Spinal cord (tissue), 10 donors: Measurements from ENCODE around the gene RXRA. TPM values are rescaled to one million over a fixed set of nuclear protein-coding genes. Genes with fewer than 3 reads are reported as not detected.
A peak's percentile ranks its signal among the peaks of the same experiment; 100 is the strongest.

Source experiments
- DNase-seq, 6 donors: peaks; one replicate each; pipeline versions ENCODE4 v3.0.0 to v3.0.0-alpha.2; 2013 to 2015; ENCODE audit warnings: low spot score in 6 of 6, low read depth in 4 of 6
- H3K27ac ChIP-seq: one replicate; pipeline ENCODE4 v1.5.1; 2013; ENCODE audit warnings: low read depth, low read length, control low read depth
- H3K27me3 ChIP-seq: one replicate; pipeline ENCODE4 v1.6.1; 2013; ENCODE audit warnings: low read length; ENCODE audit not compliant: control insufficient read depth, insufficient read depth
- H3K36me3 ChIP-seq: one replicate; pipeline ENCODE4 v1.6.1; 2013; ENCODE audit warnings: low read length; ENCODE audit not compliant: control insufficient read depth, insufficient read depth
- H3K4me1 ChIP-seq: one replicate; pipeline ENCODE4 v1.6.1; 2013; ENCODE audit warnings: low read length; ENCODE audit not compliant: control insufficient read depth, insufficient read depth
- H3K4me3 ChIP-seq: one replicate; pipeline ENCODE4 v1.5.1; 2013; ENCODE audit warnings: low read depth, low read length, control low read depth
- H3K9me3 ChIP-seq: one replicate; pipeline ENCODE4 v1.6.1; 2013; ENCODE audit warnings: low read length; ENCODE audit not compliant: control insufficient read depth, insufficient read depth
- WGBS: methylation state at CpG from one replicate; pipeline ENCODE4 v1.1.5; 2013; ENCODE audit warnings: missing lambda C conversion rate; ENCODE audit not compliant: insufficient coverage; 5-methylcytosine and 5-hydroxymethylcytosine counted together
- polyA plus RNA-seq, 2 donors: library from polyadenylated mRNA; unstranded; fragments of 120-200 nt; gene quantifications; one replicate each; pipeline ENCODE4 v1.2.1, GENCODE V29; 2013; ENCODE audit not compliant: insufficient read length in 2 of 2
- total RNA-seq, 2 donors: library from RNA; depleted of rRNA in 1 of 2; stranded (reverse); fragments of 120-200 nt in 1 of 2; fragments of >200 nt in 1 of 2; gene quantifications; one replicate each; pipeline versions ENCODE4 v1.2.3 to v1.2.4, GENCODE V29; 2013 to 2014
- donor health status: healthy.

Gene RXRA
- total and polyA plus RNA-seq, 4 donors: 9.4 to 32.3 (median 26.1) TPM

DNA sequence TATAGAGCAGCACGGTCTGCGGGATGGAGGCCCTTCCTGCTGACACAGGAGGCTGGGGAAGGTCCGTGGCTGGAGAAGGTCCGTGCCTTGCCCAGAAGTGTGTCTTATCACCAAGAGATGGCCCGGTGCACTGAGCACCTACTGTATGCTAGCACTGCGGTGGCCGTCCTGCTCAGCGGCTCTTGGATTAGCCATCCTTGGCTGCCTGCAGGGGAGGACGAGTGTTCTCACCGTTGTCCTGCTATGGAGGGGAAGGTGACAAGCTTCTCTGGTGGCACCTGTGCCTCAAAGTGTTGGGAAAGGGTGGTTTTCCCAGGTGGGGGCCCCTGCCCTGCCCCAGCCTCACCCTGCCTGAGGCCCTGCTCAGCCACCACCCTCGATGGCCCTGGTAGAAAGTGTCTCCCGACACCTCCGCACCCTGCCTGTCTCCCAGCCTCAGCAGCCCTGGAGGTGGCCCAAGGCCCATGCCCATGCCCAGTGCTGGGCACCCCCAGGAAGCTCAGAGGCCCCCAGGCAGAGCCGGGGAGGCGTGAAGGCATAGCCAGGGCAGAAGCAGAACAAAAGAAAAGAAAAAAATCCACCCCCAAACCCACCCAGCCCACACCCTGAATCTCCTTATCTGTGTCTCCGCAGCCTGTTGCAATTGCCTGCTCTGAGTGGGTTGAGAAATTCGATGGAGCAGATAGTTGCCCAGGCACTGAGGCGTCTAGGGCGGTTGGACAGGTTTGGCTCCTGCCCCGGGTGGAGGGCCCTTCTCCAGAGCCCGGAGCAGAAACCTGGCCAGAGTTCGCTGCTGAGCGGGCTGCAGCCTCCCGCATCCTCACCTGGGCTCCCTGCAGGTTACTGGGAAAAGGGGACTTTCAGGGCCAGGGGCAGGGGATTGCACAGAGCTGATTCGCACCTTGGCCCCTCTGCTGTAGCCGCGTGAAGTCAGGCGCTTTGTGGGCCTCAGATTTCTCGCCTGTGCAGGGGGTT, 30.5 kb downstream of the RXRA start:
- Histone ChIP-seq H3K9me3 (no peaks in the 10 kb centered on the region), H3K36me3 (peaks cover 35% of the 10 kb centered on the region)
- WGBS: 92% methylated on average over 24 of the region's 29 CpGs

DNA sequence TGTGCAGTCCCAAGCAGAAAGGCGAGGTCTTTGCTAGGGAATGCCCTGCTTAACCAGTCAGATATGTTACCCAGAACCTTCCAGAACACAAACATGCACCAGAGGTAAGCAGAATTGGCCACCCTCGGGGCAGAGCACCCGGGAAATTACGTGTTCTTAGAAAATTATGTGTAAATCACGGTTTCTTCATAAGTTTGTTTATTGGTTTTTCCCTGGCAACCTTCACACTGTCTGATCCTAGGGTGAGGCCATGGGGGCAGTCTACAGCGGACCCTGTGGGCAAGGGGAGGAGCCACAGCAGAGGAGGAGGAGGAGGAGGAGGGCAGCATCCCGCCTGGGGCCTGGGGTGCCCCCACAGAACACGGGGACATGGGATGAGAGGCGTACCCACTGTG, 31.4 kb downstream of the RXRA start:
- WGBS: 86% methylated on average over 7 of the region's 9 CpGs
- no peak for DNase-seq
- H3K4me1 ChIP-seq: peaks cover 80% of the 10 kb centered on the region
- no peaks in the 10 kb centered on the region for H3K9me3 ChIP-seq
- H3K4me3 ChIP-seq: no peak overlapping the region
- peaks cover 31% of the 10 kb centered on the region for H3K36me3 ChIP-seq
- no peak overlapping the region for H3K27ac ChIP-seq
- H3K27me3 ChIP-seq: no peaks in the 10 kb centered on the region

More for the DNA sequence above, 30.5 kb downstream of the RXRA start:
- H3K27ac ChIP-seq: no peak overlapping the region
- peaks cover 80% of the 10 kb centered on the region for H3K4me1 ChIP-seq
- DNase-seq: no peak
- H3K4me3 ChIP-seq: no peak overlapping the region
- no peaks in the 10 kb centered on the region for H3K27me3 ChIP-seq

DNA sequence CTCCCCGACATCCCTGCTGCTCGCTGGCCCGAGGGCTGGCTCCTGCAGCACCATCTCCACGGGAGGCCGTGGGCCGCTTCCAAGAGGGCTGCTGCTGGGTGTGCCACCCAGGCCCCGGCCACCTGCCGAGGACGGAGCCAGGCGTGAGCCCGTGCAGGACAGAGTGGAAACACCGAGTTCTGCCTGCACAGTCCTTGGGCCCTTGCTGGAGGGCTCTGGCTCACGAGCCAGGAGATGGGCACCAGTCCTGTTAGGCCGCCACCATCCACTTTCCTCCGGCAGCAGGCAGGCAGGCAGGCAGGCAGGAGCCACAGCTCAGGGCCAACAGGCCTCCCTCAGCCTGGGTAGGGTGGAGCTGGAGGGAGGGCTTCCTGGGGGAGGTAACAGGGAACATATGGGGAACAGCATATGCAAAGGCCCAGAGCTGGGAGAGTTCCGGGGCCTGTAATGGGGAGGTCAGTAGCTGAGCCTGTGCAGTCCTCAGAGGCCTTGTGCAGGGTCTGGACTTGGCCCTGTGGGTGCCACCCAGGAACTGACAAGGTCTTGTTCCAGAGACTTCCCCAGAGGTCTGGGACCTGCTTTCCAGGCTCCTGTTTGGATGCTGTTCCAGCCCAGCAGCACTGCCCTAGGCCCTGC, 31.9 kb downstream of the RXRA start:
- 85% methylated on average over 16 of the region's 16 CpGs for WGBS
- Histone ChIP-seq H3K27me3 (no peaks in the 10 kb centered on the region), H3K9me3 (no peaks in the 10 kb centered on the region), H3K36me3 (peaks cover 31% of the 10 kb centered on the region), H3K27ac (no peak overlapping the region), H3K4me1 (peaks cover 85% of the 10 kb centered on the region), H3K4me3 (no peak overlapping the region)
- DNase-seq: no peak

DNA sequence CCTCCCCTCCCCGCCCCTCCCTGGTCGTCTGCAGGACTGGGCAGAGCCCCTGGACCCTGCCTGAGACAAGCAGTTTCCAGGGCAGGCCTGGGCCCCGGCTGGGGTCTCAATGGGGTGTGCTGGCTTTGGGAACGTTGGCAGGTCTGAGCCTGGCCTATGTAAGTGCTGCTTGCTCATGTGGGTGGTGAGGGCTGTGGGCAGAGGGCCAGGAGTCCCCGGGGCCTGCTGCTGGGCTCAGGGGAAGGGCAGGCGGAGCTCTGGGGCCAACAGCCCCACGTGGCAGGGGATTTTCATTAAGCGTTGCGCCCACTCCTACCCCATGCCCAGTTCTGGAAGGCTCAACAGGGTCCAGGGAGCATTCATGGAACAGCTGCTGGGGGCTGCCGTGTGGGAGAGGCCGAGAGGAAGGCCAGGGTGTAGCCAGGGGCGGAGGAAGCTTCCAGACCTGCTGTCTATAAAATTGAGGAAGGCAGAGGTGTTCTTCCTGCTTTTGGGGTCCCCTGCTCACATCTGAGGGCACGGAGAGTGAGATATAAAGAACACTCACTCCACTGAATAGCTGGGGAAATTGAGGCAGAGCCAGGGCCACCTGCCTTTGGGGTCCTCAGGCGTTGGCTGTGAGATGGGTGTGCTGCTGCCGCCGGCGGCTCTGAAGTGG, 32.5 kb downstream of the RXRA start:
- DNase-seq: peak in 1 of 6 donors; percentile 66
- peaks cover 85% of the 10 kb centered on the region for H3K4me1 ChIP-seq
- H3K27ac ChIP-seq: no peak overlapping the region
- WGBS: 53% methylated on average over 17 of the region's 17 CpGs
- no peak overlapping the region for H3K4me3 ChIP-seq
- H3K36me3 ChIP-seq: peaks cover 31% of the 10 kb centered on the region
- no peaks in the 10 kb centered on the region for H3K27me3 ChIP-seq
- no peaks in the 10 kb centered on the region for H3K9me3 ChIP-seq

DNA sequence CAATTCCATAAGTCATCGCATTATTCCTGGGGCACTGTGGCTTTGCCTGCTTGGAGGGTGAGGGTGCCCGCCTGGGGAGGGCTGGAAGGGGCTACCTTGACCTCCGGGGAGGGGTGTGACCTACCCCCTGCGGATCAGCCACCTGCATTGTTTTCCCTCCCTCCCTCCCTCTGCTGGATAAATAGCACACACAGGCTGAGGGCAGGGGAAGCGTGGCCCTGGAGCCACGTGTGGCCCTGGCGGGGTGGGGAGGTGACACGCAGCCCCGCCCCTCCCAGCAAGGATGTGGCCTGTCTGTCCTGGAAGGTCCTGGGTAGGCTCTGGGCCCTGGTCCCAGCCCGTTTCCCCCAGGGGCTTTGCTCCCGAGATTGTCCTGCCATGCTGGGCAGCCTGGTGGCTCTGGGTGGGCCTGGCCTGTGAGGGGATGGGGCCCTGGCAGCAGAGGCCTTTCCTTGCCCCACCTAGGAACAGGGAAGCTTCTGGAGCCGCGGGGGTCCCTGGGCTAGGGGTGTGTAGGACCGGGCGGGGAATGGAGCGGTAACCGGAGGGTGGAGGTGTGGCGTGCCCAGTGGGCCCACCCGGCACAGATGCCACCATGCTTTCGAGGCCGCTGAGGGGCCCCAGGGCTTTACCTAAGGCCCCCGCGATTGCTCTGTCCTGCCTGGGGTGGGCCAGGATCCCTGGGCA, 33.4 kb downstream of the RXRA start:
- Histone ChIP-seq H3K4me1 (peaks cover 83% of the 10 kb centered on the region), H3K27me3 (no peaks in the 10 kb centered on the region), H3K27ac (no peak overlapping the region), H3K4me3 (no peak overlapping the region), H3K36me3 (peaks cover 31% of the 10 kb centered on the region), H3K9me3 (no peaks in the 10 kb centered on the region)
- no peak for DNase-seq
- 92% methylated on average over 19 of the region's 23 CpGs for WGBS

DNA sequence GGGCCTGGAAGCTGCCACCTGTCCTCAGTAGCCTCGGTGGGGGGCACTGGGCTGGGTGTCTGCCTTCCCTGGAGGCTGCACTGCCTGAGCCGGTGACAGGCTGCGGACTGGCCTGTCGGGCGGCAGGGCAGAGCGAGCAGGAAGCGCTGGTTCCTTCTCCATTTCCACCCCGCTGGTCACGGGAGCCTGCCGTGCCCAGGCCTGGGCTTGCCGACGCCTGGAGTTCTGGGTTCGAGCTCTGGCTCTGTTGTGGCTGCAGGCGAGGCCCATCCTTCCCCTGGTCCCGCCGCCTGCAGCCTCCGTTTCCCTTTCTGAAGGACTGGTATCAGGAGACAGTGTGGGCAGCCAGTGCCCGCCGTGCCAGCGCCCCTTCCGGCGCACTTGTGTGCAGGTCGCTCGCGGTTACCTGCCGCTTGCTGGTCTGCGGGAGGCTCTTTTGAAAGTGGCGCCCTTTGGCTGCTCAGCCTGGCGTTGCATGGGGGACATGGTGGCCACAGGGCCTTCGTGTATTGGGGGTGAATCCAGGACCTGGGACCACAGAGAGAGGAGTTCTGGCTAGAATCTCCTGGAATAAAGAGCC, 34.0 kb downstream of the RXRA start:
- Histone ChIP-seq H3K36me3 (peaks cover 36% of the 10 kb centered on the region), H3K9me3 (no peaks in the 10 kb centered on the region), H3K4me1 (peaks cover 83% of the 10 kb centered on the region), H3K27me3 (no peaks in the 10 kb centered on the region), H3K27ac (no peak overlapping the region), H3K4me3 (no peak overlapping the region)
- 83% methylated on average over 25 of the region's 30 CpGs for whole genome bisulfite sequencing
- no peak for DNase-seq

DNA sequence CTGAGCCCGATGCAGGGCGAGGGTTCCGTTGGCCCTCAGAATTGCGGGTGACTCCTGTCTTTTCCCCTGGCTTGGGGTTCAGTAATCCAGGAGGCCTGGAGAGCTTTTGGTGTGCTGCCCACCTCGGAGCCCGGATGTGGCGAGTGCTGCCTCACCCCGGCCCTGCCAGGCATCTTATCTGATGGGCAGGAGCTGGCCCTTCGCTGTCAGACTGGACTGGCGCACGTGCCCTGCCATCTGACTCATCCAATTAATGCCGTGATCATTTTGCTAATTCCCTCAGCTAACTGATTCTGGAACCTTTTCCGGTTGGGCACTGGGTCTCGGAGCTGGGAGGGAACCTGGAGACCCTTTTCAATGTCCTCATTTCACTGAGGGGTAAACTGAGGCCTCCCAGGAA, 34.6 kb downstream of the RXRA start:
- DNase-seq: peak in 1 of 6 donors; percentile 15
- H3K4me3 ChIP-seq: no peak overlapping the region
- H3K27me3 ChIP-seq: no peaks in the 10 kb centered on the region
- peaks cover 35% of the 10 kb centered on the region for H3K36me3 ChIP-seq
- no peaks in the 10 kb centered on the region for H3K9me3 ChIP-seq
- H3K27ac ChIP-seq: no peak overlapping the region
- 82% methylated on average over 14 of the region's 14 CpGs for WGBS
- peaks cover 90% of the 10 kb centered on the region for H3K4me1 ChIP-seq

DNA sequence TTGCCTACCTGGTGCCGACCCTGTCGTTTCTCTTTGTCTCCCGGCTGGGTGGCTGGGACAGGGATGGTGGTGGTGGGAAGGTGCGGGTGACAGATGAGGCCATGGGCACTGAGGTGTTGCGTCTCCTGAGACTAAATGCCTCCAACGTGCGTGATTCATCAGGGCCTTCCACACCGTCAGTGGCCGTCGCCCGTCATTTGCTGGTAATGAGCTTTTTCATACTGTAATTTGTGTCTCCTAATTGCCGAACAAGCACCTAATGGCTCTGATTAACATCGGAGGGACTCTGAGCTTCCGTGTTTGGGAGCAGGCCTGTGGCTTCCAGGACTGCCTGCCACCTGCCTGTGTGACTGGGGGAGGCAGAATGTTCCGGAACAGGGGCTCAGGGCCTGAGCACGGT, 35.2 kb downstream of the RXRA start:
- 66% methylated on average over 15 of the region's 16 CpGs for WGBS
- DNase-seq: peak in 1 of 6 donors; percentile 77
- peaks cover 33% of the 10 kb centered on the region for H3K36me3 ChIP-seq
- H3K9me3 ChIP-seq: no peaks in the 10 kb centered on the region
- no peak overlapping the region for H3K27ac ChIP-seq
- H3K4me1 ChIP-seq: peaks cover 91% of the 10 kb centered on the region
- no peaks in the 10 kb centered on the region for H3K27me3 ChIP-seq
- H3K4me3 ChIP-seq: no peak overlapping the region

DNA sequence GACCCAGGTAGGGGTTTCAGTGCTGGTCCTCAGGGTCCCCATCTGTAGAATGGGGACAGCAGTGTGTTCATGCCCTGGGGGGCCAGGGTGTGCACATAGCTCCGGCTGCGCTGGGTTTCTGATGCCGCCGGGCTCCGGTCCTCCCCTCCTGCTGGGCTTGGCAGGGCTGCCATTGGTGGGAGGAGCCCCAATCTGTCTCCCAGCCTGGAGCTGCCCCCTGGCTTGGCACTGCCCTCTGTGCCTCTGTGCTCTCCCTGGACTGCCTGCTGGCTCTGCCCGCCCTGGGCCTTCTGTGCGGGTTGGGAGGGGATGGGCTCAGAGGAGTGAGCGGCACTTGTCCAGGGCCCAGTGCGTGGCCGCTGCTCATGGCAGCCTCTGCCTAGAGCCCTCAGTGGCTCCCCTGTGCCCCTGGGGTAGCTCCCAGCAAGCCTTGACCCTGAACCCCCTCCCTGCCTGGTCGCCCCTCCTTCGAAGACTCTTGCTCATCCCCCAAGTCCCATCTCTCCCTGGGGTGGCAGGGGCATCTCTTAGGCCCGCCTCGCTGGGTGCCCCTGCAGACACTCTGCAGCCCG, 35.7 kb downstream of the RXRA start:
- Histone ChIP-seq H3K27ac (no peak overlapping the region), H3K27me3 (no peaks in the 10 kb centered on the region), H3K36me3 (peaks cover 33% of the 10 kb centered on the region), H3K4me1 (peaks cover 91% of the 10 kb centered on the region), H3K9me3 (no peaks in the 10 kb centered on the region), H3K4me3 (no peak overlapping the region)
- DNase-seq: no peak
- WGBS: 66% methylated on average over 15 of the region's 15 CpGs
